ENCODE measurements around the gene KPNA6. TPM values are rescaled to one million over a fixed set of nuclear protein-coding genes. Genes with fewer than 3 reads are reported as not detected.

The KPNA6 gene
- polyA plus RNA-seq, 3 donors: 11.0 to 26.7 (median 20.2) TPM

DNA sequence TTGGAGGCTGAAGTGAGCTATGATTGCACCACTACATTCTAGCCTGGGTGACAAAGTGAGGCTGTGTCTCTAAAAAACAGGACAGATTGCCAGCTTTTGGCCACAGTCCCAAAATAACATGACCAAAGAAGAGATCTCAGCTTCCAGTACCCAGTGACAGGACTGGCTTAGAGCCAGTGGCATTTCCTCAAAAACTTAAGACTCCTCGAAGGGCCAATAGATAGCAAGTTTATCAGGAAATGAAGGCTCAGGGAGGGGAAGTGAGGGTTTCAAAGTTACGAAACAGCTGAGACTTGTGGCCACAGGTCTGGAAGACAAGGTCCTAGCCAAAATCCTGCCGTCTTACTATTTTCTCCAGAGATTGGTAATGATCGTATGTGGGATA, 41.4 kb upstream of the KPNA6 start:
- Histone ChIP-seq H3K27ac (ENCODE audit: low read depth in 1 of 2, low read length in 2 of 2) (peak overlapping the region; percentile 58 to 71), H3K4me3 (replicated peaks in 1 of 3; ENCODE audit: low read depth in 2 of 3, low read length in 3 of 3) (peak overlapping the region in 1 of 3 experiments; percentile 53), H3K36me3 (replicated peaks in 1 of 2; ENCODE audit: control insufficient read depth in 1 of 2, insufficient read depth in 2 of 2, low read length in 2 of 2) (peaks cover 7 to 10% of the 10 kb centered on the region in 2 donors), H4K20me1 (ENCODE audit: insufficient read depth, low read length) (peaks cover 10% of the 10 kb centered on the region), H3K4me1 (ENCODE audit: control insufficient read depth in 1 of 2, insufficient read depth in 2 of 2, low read length in 2 of 2) (peaks cover 38 to 47% of the 10 kb centered on the region in 2 donors), H3K9ac (ENCODE audit: insufficient read depth, low read length, poor library complexity, severe bottlenecking) (no peak overlapping the region), H3K4me2 (replicated peaks; ENCODE audit: extremely low read depth, low read length, poor library complexity, severe bottlenecking) (peak overlapping the region; percentile 51), H3K27me3 (ENCODE audit: control insufficient read depth in 2 of 2, insufficient read depth in 2 of 2, low read length in 2 of 2) (no peaks in the 10 kb centered on the region), H2AFZ (ENCODE audit: insufficient read depth, low read depth, low read length, poor library complexity, severe bottlenecking) (no peak overlapping the region), H3K9me3 (replicated peaks in 1 of 2; ENCODE audit: control insufficient read depth in 1 of 2, insufficient read depth in 1 of 2, low read length in 2 of 2) (no peaks in the 10 kb centered on the region), H3K79me2 (ENCODE audit: insufficient read depth, low read length) (no peaks in the 10 kb centered on the region)
- Mint-ChIP-seq H3K4me3 (no peak overlapping the region), H3K4me1 (peaks cover 40% of the 10 kb centered on the region), H3K36me3 (peaks cover 7 to 19% of the 10 kb centered on the region in 2 donors), H3K9me3 (peaks cover 0 to 4% (median 0%) of the 10 kb centered on the region in 7 donors), H3K27me3 (ENCODE audit: low read depth in 3 of 3) (peaks cover 2 to 15% (median 5%) of the 10 kb centered on the region in 3 donors), H3K27ac (peak overlapping the region; percentile 58 to 93 (median 86))
- TF ChIP-seq, protein P1, sequence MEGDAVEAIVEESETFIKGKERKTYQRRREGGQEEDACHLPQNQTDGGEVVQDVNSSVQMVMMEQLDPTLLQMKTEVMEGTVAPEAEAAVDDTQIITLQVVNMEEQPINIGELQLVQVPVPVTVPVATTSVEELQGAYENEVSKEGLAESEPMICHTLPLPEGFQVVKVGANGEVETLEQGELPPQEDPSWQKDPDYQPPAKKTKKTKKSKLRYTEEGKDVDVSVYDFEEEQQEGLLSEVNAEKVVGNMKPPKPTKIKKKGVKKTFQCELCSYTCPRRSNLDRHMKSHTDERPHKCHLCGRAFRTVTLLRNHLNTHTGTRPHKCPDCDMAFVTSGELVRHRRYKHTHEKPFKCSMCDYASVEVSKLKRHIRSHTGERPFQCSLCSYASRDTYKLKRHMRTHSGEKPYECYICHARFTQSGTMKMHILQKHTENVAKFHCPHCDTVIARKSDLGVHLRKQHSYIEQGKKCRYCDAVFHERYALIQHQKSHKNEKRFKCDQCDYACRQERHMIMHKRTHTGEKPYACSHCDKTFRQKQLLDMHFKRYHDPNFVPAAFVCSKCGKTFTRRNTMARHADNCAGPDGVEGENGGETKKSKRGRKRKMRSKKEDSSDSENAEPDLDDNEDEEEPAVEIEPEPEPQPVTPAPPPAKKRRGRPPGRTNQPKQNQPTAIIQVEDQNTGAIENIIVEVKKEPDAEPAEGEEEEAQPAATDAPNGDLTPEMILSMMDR (IDR thresholded peaks at IDR 0.05): no peak
- 0% methylated on average over 2 of the region's 4 CpGs for WGBS (ENCODE audit: insufficient coverage)
- intact Hi-C loops (cut with micrococcal nuclease): loop anchor here (10.0 kb wide), 2 partner anchors 52 to 402 kb away; partner anchors contain the start of gene KHDRBS1 (in 2 of the 2)
- DNase-seq: peak; percentile 94 to 98 (median 97)

DNA sequence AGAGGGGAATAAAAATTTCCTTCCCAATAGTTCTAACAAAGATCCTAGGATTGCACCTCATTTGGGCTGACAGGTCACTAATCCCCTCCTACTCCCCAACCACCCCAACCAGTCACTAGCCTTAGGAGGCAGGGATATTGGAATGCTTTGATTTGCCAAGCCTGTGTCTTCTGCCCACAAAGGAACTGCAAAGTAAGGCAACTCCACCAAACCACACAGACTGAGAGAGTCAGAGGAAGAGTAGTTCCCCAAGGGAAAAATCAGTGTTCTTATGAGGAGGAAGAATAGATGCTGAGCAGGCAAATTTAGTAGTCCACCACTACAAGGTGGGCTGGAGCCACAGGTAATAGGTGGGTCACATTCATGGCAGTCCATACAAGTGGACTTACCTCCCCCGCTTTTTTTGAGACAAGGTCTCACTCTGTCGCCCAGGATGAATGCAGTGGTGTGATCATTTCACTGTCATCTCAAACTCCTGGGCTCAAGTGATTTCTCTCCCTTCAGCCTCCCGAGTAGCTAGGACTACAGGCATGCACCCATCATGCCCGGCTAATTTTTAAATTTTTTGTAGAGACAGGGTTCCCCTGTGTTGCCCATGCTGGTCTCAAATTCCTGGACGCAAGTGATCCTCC, 38.8 kb upstream of the KPNA6 start:
- 96% methylated on average over 3 of the region's 5 CpGs for WGBS (ENCODE audit: insufficient coverage)
- Mint-ChIP-seq H3K4me1 (peaks cover 55% of the 10 kb centered on the region), H3K27me3 (ENCODE audit: low read depth in 3 of 3) (peaks cover 3 to 15% (median 5%) of the 10 kb centered on the region in 3 donors), H3K27ac (peak overlapping the region in 5 of 7 donors; percentile 46 to 79 (median 63)), H3K36me3 (peaks cover 0 to 5% of the 10 kb centered on the region in 2 donors), H3K4me3 (peak overlapping the region in 1 of 2 donors; percentile 4), H3K9me3 (peaks cover 0 to 4% (median 0%) of the 10 kb centered on the region in 7 donors)
- H3K4me3 ChIP-seq (replicated peaks in 1 of 3; ENCODE audit: low read depth in 2 of 3, low read length in 3 of 3): no peak overlapping the region
- H2AFZ ChIP-seq (ENCODE audit: insufficient read depth, low read depth, low read length, poor library complexity, severe bottlenecking): no peak overlapping the region
- intact Hi-C loops (cut with micrococcal nuclease): loop anchor here (10.0 kb wide), 2 partner anchors 54 to 404 kb away; partner anchors contain the start of gene KHDRBS1 (in 2 of the 2)
- H3K36me3 ChIP-seq (replicated peaks in 1 of 2; ENCODE audit: control insufficient read depth in 1 of 2, insufficient read depth in 2 of 2, low read length in 2 of 2): no peaks in the 10 kb centered on the region
- DNase-seq: peak in 1 of 3 donors; percentile 12
- H3K27ac ChIP-seq (ENCODE audit: low read depth in 1 of 2, low read length in 2 of 2): no peak overlapping the region
- peaks cover 54 to 68% of the 10 kb centered on the region in 2 donors for H3K4me1 ChIP-seq (ENCODE audit: control insufficient read depth in 1 of 2, insufficient read depth in 2 of 2, low read length in 2 of 2)
- peaks cover 10% of the 10 kb centered on the region for H3K79me2 ChIP-seq (ENCODE audit: insufficient read depth, low read length)
- peaks cover 7% of the 10 kb centered on the region for H4K20me1 ChIP-seq (ENCODE audit: insufficient read depth, low read length)
- H3K4me2 ChIP-seq (replicated peaks; ENCODE audit: extremely low read depth, low read length, poor library complexity, severe bottlenecking): no peak overlapping the region
- TF ChIP-seq, protein P1 (IDR thresholded peaks at IDR 0.05): no peak
- H3K27me3 ChIP-seq (ENCODE audit: control insufficient read depth in 2 of 2, insufficient read depth in 2 of 2, low read length in 2 of 2): no peaks in the 10 kb centered on the region
- H3K9me3 ChIP-seq (replicated peaks in 1 of 2; ENCODE audit: control insufficient read depth in 1 of 2, insufficient read depth in 1 of 2, low read length in 2 of 2): no peaks in the 10 kb centered on the region
- H3K9ac ChIP-seq (ENCODE audit: insufficient read depth, low read length, poor library complexity, severe bottlenecking): no peak overlapping the region
